GM19351 (cell line): ENCODE results near the gene CAPZA2.
"Not testable (repeated sequence)": the region's sequence is repeated elsewhere in the genome, so short reads cannot be mapped to it uniquely, and the experiment has no call there.

Experiments used
- ATAC-seq: cut with Tn5 transposase; IDR thresholded peaks from one replicate; pipeline ENCODE4 v1.9.1; 2021; ENCODE audit warnings: mild to moderate bottlenecking, moderate library complexity; ENCODE audit not compliant: unreplicated experiment

The CAPZA2 gene

DNA sequence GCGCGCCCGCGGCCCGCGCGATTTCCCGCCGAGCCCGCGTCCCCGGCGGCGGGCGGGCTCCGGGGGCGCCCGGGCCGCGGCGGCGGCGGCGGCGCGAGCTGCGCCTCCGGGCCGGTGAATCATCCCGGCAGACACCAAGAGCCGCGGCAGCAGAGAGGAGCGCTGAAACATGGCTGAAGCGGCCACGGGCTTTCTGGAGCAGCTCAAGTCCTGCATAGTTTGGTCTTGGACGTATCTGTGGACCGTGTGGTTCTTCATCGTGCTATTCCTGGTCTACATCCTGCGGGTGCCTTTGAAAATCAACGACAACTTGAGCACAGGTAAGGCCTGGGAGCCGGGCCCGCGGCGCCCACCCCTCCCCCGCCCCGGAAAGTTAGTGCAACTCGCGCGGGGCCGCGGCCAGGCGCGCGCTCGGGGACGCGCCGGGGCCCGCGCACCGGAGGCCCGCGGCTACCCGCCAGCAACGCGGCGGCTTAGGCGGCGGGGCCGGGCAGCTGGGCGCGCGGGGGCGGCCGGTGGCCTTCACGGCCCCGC is 91.1 kb downstream of the CAPZA2 start, which contains the start of gene ST7:
Gene ST7, plus strand, starts transcription at position 130 of the 534 bp plus-strand sequence. Its CDS starts 40 bp downstream, at position 170.
- ATAC-seq = peak; percentile 30

DNA sequence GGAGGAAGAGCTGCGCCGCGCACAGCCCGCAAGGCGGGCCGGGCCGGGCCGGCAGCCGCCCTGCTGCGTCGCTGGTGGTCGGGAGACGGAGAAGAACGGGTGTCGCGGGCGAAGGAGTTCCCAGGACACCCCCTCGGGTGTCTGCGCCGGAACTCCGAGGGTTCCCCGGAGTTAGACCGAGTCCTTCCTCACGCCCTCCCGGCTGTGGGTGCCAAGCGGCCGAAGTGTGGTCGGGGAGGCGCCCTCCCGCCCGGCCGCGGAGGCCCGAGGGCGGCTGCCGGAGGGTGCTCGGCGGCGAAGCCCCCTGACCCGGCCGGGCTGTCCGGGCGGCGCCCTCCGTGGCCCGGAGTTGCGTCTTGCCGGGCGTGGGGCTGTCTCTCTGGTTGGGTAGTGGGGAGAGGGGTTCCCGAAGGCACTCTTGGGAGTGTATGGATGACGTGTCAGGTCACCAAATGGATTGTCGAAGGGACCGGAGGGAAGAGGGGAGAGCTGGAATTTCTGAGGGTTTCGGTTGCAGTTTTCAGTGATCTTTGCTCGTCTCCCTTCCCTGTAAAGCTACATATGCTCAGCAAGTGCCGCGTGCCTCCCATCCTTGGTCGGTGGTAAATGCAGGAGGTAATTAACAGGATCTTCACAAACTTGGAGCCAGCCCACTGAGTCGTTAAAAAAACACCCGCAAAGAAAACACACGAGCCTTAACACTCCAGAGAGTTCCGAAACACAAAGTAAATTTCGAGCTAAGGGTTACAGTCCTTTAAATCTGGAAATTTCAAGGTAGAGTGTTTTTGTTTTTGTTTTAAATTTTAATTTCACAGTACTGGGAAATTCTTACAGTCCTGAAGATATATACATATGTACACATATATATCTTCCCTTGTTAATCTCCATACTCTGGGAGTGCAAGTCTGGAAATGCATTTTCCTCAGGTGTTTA is 91.8 kb downstream of the CAPZA2 start:
- peak; percentile 12 for ATAC-seq

DNA sequence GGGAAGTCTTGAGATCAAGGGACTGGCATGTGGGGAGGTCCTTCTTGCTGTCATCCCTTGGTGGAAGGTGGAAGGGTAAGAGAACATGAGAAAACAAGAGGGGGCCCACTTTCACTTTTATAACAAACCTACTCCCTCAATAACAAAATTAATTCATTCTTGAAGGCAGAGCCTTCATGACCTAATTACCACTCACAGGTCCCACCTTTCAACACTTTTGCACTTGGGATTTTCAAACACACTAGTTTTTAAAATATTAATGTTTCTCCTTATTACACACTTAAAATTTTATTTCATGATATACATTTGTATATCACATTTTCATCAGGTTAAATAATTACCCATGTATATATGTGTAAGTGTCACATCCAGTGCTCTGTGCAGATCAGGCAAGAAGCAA is 93.0 kb downstream of the CAPZA2 start:
- ATAC-seq = no peak

DNA sequence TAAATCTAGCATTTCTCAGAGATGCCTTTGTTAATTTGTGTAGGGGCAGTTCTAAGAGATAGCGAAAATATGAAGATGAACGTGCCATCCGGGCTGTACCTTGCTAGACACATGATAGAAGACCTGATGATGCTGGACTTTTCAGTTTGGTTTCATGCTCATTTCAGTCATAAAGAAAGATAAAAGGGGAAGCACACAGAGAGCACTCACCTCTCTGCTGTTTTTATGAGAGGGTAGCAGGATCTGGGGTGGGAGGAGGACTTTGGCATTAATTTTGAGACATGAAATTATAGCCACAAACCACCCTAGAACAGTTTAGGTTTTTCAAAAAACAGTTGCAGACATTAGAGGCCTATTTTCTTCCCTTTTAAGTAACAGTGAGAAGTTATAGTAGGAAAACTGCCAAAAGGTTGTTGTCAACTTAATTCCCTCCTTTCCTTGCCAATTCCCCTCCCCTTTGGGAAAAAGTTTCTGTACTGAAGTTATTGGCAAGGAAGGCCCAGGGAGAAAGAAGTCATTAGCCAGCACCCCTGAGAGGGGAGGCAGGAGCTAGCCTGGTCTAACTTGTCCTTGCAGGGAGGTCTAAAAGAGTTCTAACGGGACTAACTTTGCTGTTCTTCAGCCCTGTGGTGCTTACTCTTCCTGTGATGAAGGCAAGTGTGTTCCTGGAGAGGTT is 93.6 kb downstream of the CAPZA2 start:
- peak; percentile 77 for ATAC-seq

DNA sequence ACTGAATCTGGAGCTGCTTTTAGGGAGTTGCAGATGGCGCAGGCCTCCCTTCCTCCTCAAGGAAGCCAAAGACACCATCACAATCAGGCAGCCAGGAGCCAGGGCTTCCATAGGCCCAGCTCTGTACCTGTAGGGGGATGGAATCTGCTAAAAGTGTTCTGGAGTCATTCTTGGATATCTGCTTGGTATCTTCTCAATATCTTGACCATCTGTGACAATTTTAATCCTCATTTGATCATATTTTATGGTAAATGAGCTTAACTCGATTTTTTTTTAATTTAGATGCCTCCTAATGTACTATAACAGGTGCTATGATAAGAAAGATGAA is 94.1 kb downstream of the CAPZA2 start:
- no peak for ATAC-seq

DNA sequence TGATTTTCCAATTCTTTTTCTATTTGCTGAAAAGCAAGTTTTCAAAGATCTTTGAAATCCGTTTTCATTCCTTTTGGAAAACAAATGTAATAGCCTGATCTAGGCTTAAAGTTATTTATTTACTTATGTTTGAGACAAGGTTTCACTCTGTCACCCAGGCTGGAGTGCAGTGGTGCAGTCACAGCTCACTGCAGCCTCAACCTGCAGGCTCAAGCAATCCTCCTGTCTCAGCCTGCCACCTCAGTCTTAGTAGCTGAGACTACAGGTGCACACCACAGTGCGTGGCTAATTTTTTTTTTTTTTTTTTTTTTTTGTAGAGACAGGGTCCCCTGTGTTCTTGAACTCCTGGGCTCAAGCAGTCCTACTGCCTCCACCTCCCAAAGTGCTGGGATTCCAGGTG is 95.5 kb downstream of the CAPZA2 start:
- ATAC-seq = peak; percentile 36

DNA sequence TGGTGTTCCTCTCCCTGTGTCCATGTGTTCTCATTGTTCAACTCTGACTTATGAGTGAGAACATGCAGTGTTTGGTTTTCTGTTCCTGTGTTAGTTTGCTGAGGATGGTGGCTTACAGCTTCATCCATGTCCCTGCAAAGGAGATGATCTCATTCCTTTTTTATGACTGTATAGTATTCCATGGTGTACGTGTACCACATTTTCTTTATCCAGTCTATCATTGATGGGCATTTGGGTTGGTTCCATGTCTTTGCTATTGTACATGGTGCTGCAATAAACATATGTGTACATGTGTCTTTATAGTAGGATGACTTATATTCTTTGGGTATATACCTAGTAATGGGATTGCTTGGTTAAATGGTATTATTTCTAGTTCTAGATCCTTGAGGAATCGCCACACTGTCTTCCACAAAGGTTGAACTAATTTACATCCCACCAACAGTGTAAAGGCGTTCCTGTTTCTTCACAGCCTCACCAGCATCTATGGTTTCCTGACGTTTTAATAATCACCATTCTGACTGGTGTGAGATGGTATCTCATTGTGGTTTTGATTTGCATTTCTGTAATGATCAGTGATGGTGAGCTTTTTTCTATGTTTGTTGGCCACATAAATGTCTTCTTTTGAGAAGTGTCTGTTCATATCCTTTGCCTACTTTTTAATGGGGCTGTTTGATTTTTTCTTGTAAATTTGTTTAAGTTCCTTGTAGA is 99.7 kb downstream of the CAPZA2 start:
- ATAC-seq = not testable (repeated sequence)

DNA sequence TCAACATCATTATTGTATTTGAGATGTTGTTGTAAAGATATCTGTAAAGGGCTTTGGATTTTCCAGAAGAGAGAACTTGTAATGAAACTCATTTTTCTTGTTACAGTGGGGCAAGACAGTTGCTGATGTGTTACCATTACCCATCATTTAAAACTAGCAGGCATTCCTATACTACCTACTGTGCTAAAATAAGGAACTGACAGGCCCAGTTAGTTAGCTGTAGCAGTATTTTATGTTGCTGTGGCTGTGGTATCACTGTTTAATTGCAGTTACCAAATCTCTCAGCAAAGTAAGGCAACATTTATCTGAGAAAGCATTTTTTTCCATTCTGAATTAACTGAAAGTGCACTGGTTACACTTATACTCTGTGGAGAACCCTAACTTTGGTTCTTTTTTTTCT is 100.8 kb downstream of the CAPZA2 start:
- no peak for ATAC-seq

DNA sequence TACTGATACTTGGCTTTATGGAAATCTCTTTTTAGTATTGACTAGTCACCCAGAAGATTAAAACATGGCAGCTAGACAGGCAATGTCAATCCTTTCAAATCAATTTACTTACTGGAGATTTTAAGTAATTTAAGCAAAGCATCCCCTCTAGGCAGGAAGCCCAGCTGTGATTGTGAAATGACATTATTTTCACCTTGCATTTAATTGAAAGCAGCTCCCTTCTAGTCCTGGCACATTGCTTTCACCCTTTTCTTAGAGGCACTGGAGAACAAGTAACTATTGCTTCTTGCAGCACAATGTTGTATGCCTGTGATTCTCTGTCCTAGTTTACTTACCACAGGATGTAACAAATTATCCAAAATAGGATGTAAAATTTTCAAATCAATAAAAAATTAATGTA is 104.2 kb downstream of the CAPZA2 start:
- no peak for ATAC-seq

DNA sequence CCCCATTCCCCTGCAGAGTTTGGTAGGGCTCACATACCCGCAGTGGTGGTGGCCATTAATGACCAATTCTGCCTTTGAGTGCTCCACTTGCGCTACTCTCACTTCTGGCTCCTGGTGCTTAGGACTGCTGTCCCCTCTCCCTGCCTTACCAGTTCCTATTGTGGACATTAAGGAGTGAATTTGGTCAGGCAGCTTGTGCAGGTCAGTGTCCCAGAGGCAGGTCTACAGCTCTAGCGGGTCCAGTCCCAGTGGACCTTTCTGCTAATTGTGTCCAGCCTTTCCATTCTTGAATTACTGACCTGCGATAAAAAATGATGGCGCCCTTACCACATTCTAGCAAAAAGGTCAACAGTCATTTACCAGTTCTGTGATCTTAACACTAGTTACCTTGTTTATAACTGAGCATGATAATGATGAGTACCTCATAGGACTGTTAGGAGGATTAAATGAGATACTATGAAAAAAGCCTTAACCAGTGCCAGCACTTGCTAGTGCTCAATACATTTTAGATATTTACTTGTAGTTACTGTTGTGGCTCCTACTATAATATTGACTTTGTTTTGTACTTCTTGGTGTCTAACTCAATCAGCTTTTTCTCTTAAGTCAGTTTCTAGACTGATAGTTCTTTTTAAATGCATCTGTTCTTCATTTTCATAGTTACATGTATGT is 105.0 kb downstream of the CAPZA2 start:
- ATAC-seq = no peak

DNA sequence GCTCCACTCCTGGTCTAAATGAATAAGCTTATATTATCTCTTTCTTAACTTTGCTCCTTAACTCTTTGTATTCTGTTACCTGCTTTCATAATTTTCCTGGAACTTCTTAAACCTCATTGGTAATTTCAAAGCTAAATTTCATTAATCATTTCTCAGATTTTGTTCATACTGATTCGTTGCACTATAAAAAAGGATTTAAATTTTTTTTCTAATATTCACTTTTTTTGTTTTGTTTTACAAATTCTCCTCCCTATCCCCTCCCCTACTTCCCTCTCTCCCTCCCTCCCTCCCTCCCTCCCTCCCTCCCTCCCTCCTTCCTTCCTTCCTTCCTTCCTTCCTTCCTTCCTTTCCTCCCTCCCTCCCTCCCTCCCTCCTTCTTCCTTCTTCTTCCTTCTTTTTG is 105.6 kb downstream of the CAPZA2 start:
- no peak for ATAC-seq

DNA sequence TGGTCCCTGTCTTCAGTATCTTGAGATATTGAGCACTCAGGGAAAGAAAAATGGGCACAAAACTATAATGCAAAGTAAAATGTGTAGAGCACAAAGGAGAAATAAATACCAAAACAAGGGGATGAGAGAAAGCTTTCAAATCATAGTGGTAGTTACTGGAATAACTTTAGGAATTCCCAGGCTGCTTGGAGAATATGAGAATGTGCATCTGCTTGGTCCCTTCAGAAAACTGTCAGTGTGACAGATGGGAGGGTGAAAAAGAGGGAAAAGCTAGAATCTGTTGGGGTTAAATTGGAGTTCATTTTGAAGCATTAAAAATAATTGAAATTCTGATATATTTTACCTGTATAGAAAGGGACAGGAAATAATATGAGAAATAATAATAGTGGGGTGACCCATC is 106.2 kb downstream of the CAPZA2 start:
- no peak for ATAC-seq

DNA sequence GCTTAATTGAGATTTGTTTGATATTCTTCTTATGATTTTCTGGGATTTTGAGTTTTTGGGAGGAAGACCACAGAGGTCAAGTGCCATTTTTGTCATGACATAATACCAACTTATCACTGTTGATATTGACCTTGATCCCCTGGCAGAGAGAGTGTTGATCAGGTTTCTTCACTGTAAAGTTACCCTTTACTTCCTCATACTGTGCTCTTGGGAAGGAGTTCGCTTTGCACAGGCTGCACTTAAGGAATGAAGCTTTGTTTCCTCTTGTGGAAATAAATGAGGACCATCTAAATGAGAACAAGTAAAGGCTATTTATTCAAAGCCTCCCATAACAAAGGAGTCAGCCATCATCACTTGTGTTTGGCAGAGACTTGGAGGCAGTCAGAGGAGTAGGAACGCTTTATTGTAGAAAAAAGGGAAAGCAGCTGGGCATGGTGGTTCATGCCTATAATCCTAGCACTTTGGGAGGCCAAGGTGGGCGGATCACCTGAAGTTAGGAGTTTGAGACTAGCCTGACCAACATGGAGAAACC is 107.0 kb downstream of the CAPZA2 start:
- ATAC-seq = no peak

DNA sequence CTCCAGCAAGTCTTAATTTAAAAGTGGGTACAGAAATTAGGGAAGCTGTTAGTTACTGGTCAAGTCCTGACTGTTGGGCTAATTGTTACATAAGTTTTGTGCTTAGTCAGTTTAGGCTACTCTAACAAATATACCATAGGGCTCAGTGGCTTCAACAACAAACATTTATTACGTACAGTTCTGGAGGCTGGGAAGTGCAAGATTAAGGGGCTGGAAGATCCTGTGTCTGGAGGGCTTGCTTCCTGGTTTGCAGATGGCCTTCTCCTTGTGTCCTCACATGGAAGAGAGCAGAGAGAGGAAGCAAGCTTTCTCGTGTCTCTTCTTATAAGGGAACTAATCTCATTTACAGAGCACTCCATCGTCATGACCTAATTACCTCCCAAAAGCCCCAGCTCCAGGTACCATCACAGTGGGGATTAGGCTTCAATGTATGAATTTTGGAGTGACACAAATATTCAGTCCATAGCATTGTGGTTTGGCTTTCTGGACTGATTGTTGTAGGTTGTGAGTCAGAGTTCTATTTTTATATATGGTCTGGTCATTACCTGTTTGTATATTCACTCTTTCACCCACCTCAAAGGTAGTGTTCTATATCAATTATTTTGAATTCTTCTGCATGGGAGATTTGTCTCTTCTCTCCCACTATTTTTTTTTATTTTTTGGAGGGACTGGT is 108.0 kb downstream of the CAPZA2 start:
- peak; percentile 80 for ATAC-seq

DNA sequence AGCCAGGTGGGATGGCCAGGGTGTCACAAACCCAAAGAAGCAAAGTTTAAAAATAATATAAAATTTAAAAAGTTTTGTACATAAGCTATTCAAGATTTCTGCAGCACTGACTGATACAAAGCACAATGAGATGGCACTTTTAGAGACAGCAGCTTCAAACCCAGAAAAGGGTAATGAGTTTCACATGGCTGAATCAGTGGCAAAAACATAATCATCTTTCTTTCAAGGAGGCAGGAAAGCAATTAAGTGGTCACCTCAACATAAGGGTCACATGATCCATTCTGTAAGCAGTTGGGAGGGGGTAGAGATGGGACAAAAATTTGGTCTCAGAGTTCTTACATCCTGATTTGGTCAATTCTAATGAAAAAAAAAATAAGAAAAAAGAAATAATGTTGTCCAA is 108.8 kb downstream of the CAPZA2 start:
- ATAC-seq = not testable (repeated sequence)
